PC-9 (cell line): ENCODE results near the gene KIAA0232. TPM values are rescaled to one million over a fixed set of nuclear protein-coding genes. Genes with fewer than 3 reads are reported as not detected.

Experiments used
- BruUV-seq: library from RNA; stranded (reverse); fragments of 400-500 nt; replicated peaks from 2 replicates; lab custom pipeline; 2021; lab: Mats Ljungman, UMichigan
- CTCF ChIA-PET: fragments of 300-600 bp; sonication (Branson Sonifier 250); formaldehyde crosslinking; loops from one replicate; lab custom pipeline; 2022; ENCODE audit warnings: antibody characterized with exemption; lab: Charles Lee
- POLR2A ChIA-PET: fragments of 300-600 bp; sonication (Branson Sonifier 250); formaldehyde crosslinking; loops from one replicate; lab custom pipeline; 2022; ENCODE audit warnings: antibody characterized with exemption; ENCODE audit not compliant: unreplicated experiment; lab: Charles Lee
- DNase-seq, 2 experiments: peaks; one replicate each; pipeline versions ENCODE4 v3.0.0 to v3.0.0-alpha.2; 2015 to 2022; ENCODE audit warnings: mixed read lengths in 1 of 2
- H2AFZ ChIP-seq: fragments of 200-600 bp; sonication (generic); 2 replicates; pipeline ENCODE4 v1.8.1; 2017; ENCODE audit warnings: antibody characterized with exemption
- H3F3A ChIP-seq: fragments of 200-600 bp; sonication (generic); 2 replicates; pipeline ENCODE4 v1.8.1; 2017; ENCODE audit warnings: antibody characterized with exemption, mild to moderate bottlenecking, low read depth; ENCODE audit not compliant: insufficient read depth
- H3K27ac ChIP-seq: fragments of 200-600 bp; sonication (generic); 2 replicates; pipeline ENCODE4 v1.6.1; 2016; ENCODE audit warnings: mixed run types
- H3K27me3 ChIP-seq: fragments of 200-600 bp; sonication (generic); 2 replicates; pipeline ENCODE4 v1.6.1; 2016; ENCODE audit warnings: low read depth, mixed run types; ENCODE audit not compliant: insufficient read depth
- H3K36me3 ChIP-seq: fragments of 200-600 bp; sonication (generic); 2 replicates; pipeline ENCODE4 v1.6.1; 2016; ENCODE audit warnings: low read depth, mixed run types
- H3K4me1 ChIP-seq: fragments of 200-600 bp; sonication (generic); replicated peaks from 2 replicates; pipeline ENCODE4 v1.6.1; 2016; ENCODE audit warnings: mixed run types; ENCODE audit not compliant: insufficient read depth
- H3K4me2 ChIP-seq: fragments of 200-600 bp; sonication (generic); 2 replicates; pipeline ENCODE4 v1.6.1; 2017; ENCODE audit warnings: mixed run types
- H3K4me3 ChIP-seq: fragments of 200-600 bp; sonication (generic); 2 replicates; pipeline ENCODE4 v1.6.1; 2016; ENCODE audit warnings: mixed run types
- H3K79me2 ChIP-seq: fragments of 200-600 bp; sonication (generic); 2 replicates; pipeline ENCODE4 v1.6.1; 2017; ENCODE audit warnings: low read depth, mixed run types
- H3K9me2 ChIP-seq: fragments of 200-600 bp; sonication (generic); 2 replicates; pipeline ENCODE4 v1.8.1; 2017; ENCODE audit warnings: mild to moderate bottlenecking; ENCODE audit not compliant: insufficient read depth
- H3K9me3 ChIP-seq: fragments of 200-600 bp; sonication (generic); 2 replicates; pipeline ENCODE4 v1.8.1; 2016; ENCODE audit warnings: low read depth; ENCODE audit not compliant: insufficient read depth
- H4K20me1 ChIP-seq: fragments of 200-600 bp; sonication (generic); 2 replicates; pipeline ENCODE4 v1.8.1; 2017; ENCODE audit not compliant: insufficient read depth
- CTCF ChIP-seq: fragments of 200-600 bp; sonication (generic); conservative IDR thresholded peaks from 2 replicates; pipeline ENCODE4 v1.6.1; 2017; ENCODE audit warnings: mixed run types, antibody characterized with exemption, mild to moderate bottlenecking, moderate library complexity
- EZH2 ChIP-seq: fragments of 200-600 bp; sonication (generic); IDR thresholded peaks from 2 replicates; pipeline ENCODE4 v1.8.0; 2017; ENCODE audit warnings: antibody characterized with exemption, low read depth
- intact Hi-C: fragments of 100-400 bp; cut with micrococcal nuclease; formaldehyde crosslinking; loops from one replicate; pipeline ENCODE4 v1.10.0; 2022; ENCODE audit not compliant: unreplicated experiment
- total RNA-seq: library from RNA; stranded (reverse); gene quantifications from 2 replicates; pipeline ENCODE4 v1.2.3, GENCODE V29; 2021

KIAA0232 gene
- total RNA-seq, 1 experiment from 2014 or later, result 24.7 TPM

- no peaks in the 10 kb centered on the region for H3K36me3 ChIP-seq
- H3K4me3 ChIP-seq, result no peak overlapping the region
- no peaks in the 10 kb centered on the region for H4K20me1 ChIP-seq
- no peaks in the 10 kb centered on the region for H3K4me1 ChIP-seq
- no peak for DNase-seq
- BruUV-seq, result no TSS peak
- no peak overlapping the region for H3K27ac ChIP-seq
- no peaks in the 10 kb centered on the region for H3K27me3 ChIP-seq
- H3K79me2 ChIP-seq, result no peaks in the 10 kb centered on the region
- TF ChIP-seq CTCF (no peak), EZH2 (no peak)
- no peaks in the 10 kb centered on the region for H3K9me3 ChIP-seq
- H3K9me2 ChIP-seq, result no peaks in the 10 kb centered on the region
- POLR2A ChIA-PET, result interaction anchor here (0.6 kb wide), 1 partner anchor 15 kb away, joined by 7 read pairs; no protein-coding TSS in a partner anchor
- H3K4me2 ChIP-seq, result no peak overlapping the region
- no peak overlapping the region for H2AFZ ChIP-seq
- intact Hi-C loops, result no loop called here
- no peaks in the 10 kb centered on the region for H3F3A ChIP-seq
- CTCF ChIA-PET, result no interaction called here
These were observed 116.2 kb downstream of the KIAA0232 start for GRCh38 chr4:6898763-6899162.

- Histone ChIP-seq H3F3A (no peaks in the 10 kb centered on the region), H3K36me3 (no peaks in the 10 kb centered on the region), H3K4me3 (no peak overlapping the region), H2AFZ (no peak overlapping the region), H3K4me2 (no peak overlapping the region), H3K9me3 (no peaks in the 10 kb centered on the region), H3K4me1 (no peaks in the 10 kb centered on the region), H4K20me1 (no peaks in the 10 kb centered on the region), H3K79me2 (no peaks in the 10 kb centered on the region), H3K9me2 (no peaks in the 10 kb centered on the region), H3K27ac (no peak overlapping the region), H3K27me3 (no peaks in the 10 kb centered on the region)
- POLR2A ChIA-PET, result interaction anchor here (0.6 kb wide), 1 partner anchor 548 kb away, joined by 3 read pairs; no protein-coding TSS in a partner anchor
- no peak for DNase-seq
- no peak for TF ChIP-seq CTCF
- intact Hi-C loops, result no loop called here
- CTCF ChIA-PET, result interaction anchor here (0.6 kb wide), 1 partner anchor 15 kb away, joined by 5 read pairs; no protein-coding TSS in a partner anchor
- BruUV-seq, result no TSS peak
These were observed 117.8 kb downstream of the KIAA0232 start for GRCh38 chr4:6900181-6900812.

GRCh38 chr4:6900956-6901355 lies 118.4 kb downstream of the KIAA0232 start:
- CTCF ChIA-PET, result interaction anchor here (0.6 kb wide), 1 partner anchor 15 kb away, joined by 5 read pairs; no protein-coding TSS in a partner anchor
- no peak for DNase-seq
- Histone ChIP-seq H3K27ac (no peak overlapping the region), H3K79me2 (no peaks in the 10 kb centered on the region), H3K27me3 (no peaks in the 10 kb centered on the region), H3F3A (no peaks in the 10 kb centered on the region), H3K4me2 (no peak overlapping the region), H4K20me1 (no peaks in the 10 kb centered on the region), H3K4me3 (no peak overlapping the region), H3K36me3 (no peaks in the 10 kb centered on the region), H2AFZ (no peak overlapping the region), H3K9me3 (no peaks in the 10 kb centered on the region), H3K4me1 (no peaks in the 10 kb centered on the region), H3K9me2 (no peaks in the 10 kb centered on the region)
- intact Hi-C loops, result no loop called here
- TF ChIP-seq CTCF (no peak), EZH2 (no peak)
- BruUV-seq, result no TSS peak
- POLR2A ChIA-PET, result interaction anchor here (0.6 kb wide), 1 partner anchor 549 kb away, joined by 3 read pairs; no protein-coding TSS in a partner anchor
